Aorta (tissue), 5 donors: ENCODE results near the gene BZW2. TPM values are rescaled to one million over a fixed set of nuclear protein-coding genes. Genes with fewer than 3 reads are reported as not detected.
"Not testable (repeated sequence)": the region's sequence is repeated elsewhere in the genome, so short reads cannot be mapped to it uniquely, and the experiment has no call there.

Source experiments
- ATAC-seq: fragments of 200-7000 bp; cut with Tn5 transposase; one replicate; pipeline ENCODE4 v1.9.1; 2022; ENCODE audit warnings: moderate library complexity; ENCODE audit not compliant: low FRiP score
- DNase-seq, 2 donors: peaks; one replicate each; pipeline ENCODE4 v3.0.0-alpha.2; 2020
- H3K27ac ChIP-seq, 2 donors: one replicate each; pipeline ENCODE4 v1.5.1; 2013; ENCODE audit warnings: low read length in 2 of 2, mild to moderate bottlenecking in 2 of 2, moderate library complexity in 2 of 2, control low read depth in 1 of 2, inconsistent platforms in 1 of 2, low read depth in 1 of 2
- H3K27me3 ChIP-seq, 2 donors: one replicate each; pipeline ENCODE4 v1.6.1; 2013; ENCODE audit warnings: control low read depth in 1 of 2, low read length in 1 of 2, mild to moderate bottlenecking in 1 of 2, moderate library complexity in 1 of 2; ENCODE audit not compliant: insufficient read depth in 2 of 2, control insufficient read depth in 1 of 2
- H3K36me3 ChIP-seq, 2 donors: one replicate each; pipeline ENCODE4 v1.6.1; 2013; ENCODE audit warnings: control low read depth in 1 of 2, low read length in 1 of 2, mild to moderate bottlenecking in 1 of 2; ENCODE audit not compliant: insufficient read depth in 2 of 2, control insufficient read depth in 1 of 2
- H3K4me1 ChIP-seq, 2 donors: one replicate each; pipeline ENCODE4 v1.6.1; 2013; ENCODE audit warnings: low read length in 2 of 2, control low read depth in 1 of 2, mild to moderate bottlenecking in 1 of 2, moderate library complexity in 1 of 2; ENCODE audit not compliant: insufficient read depth in 2 of 2, control insufficient read depth in 1 of 2
- H3K4me3 ChIP-seq, 2 donors: one replicate each; pipeline ENCODE4 v1.5.1; 2013; ENCODE audit warnings: low read length in 2 of 2, control low read depth in 1 of 2, mild to moderate bottlenecking in 1 of 2
- H3K9me3 ChIP-seq: one replicate; pipeline ENCODE4 v1.6.1; 2013; ENCODE audit warnings: mild to moderate bottlenecking, low read length; ENCODE audit not compliant: control insufficient read depth
- WGBS, 2 donors: extraction: QIAGEN DNeasy Blood & Tissue Kit; methylation state at CpG; one replicate each; pipeline ENCODE4 v1.1.7; 2013; 5-methylcytosine and 5-hydroxymethylcytosine counted together
- intact Hi-C, 2 donors: fragments of 100-400 bp; cut with DNase I; formaldehyde crosslinking; loops; one replicate each; pipeline versions ENCODE4 v1.14.2 to v1.15.0; 2022
- polyA plus RNA-seq, 2 donors: library from polyadenylated mRNA; stranded (reverse); fragments of 200-250 nt; gene quantifications; one replicate each; pipeline ENCODE4 v1.2.3, GENCODE V29; 2013
- total RNA-seq, 2 donors: library from RNA; stranded (reverse); fragmentation: NEBNext Ultra II Directional; extraction: Animal tissue kit (Norgen Biotek cat#: 25700); gene quantifications; one replicate each; pipeline ENCODE4 v1.2.1, GENCODE V29; 2021
- donor health status: healthy with polysubstance abuse.
- donor health status: Bipolar disorder and iron deficiency.
- donor health status: DM: no; HTN: no; CAD: no.
- donor health status: DM: no; HTN: no; CAD: no.
- donor health status: DM: yes; HTN: yes; CAD: no.

The BZW2 gene
- total and polyA plus RNA-seq, 4 donors: 9.0 to 32.8 (median 22.8) TPM

GRCh38 chr7:16650266-16650665 is 4.3 kb downstream of the BZW2 start:
- ATAC-seq: no peak
- no peak overlapping the region for H3K27ac ChIP-seq
- intact Hi-C loops: no loop called here
- H3K4me1 ChIP-seq: peaks cover 0 to 2% of the 10 kb centered on the region in 2 donors
- H3K36me3 ChIP-seq: no peaks in the 10 kb centered on the region
- peaks cover 0 to 1% of the 10 kb centered on the region in 2 donors for H3K27me3 ChIP-seq
- no peak overlapping the region for H3K4me3 ChIP-seq
- no peak for DNase-seq
- H3K9me3 ChIP-seq: no peaks in the 10 kb centered on the region
- 94 to 96% methylated on average over 2 of the region's 2 CpGs for WGBS, 2 donors

- Histone ChIP-seq H3K36me3 (no peaks in the 10 kb centered on the region), H3K4me3 (no peak overlapping the region), H3K4me1 (peaks cover 0 to 2% of the 10 kb centered on the region in 2 donors), H3K27me3 (no peaks in the 10 kb centered on the region), H3K27ac (no peak overlapping the region), H3K9me3 (no peaks in the 10 kb centered on the region)
- WGBS, 2 donors: 85 to 91% methylated on average over 9 of the region's 9 CpGs
- no peak for DNase-seq
- no peak for ATAC-seq
- intact Hi-C loops: no loop called here
Measured at GRCh38 chr7:16651396-16652239, 5.6 kb downstream of the BZW2 start.

- no peak for DNase-seq
- H3K9me3 ChIP-seq: no peaks in the 10 kb centered on the region
- peaks cover 0 to 2% of the 10 kb centered on the region in 2 donors for H3K4me1 ChIP-seq
- no peak for ATAC-seq
- H3K36me3 ChIP-seq: no peaks in the 10 kb centered on the region
- no peak overlapping the region for H3K4me3 ChIP-seq
- H3K27ac ChIP-seq: no peak overlapping the region
- intact Hi-C loops: no loop called here
- 93 to 95% methylated on average over 7 of the region's 7 CpGs for WGBS, 2 donors
- H3K27me3 ChIP-seq: no peaks in the 10 kb centered on the region
Measured at GRCh38 chr7:16652240-16652583, 6.2 kb downstream of the BZW2 start.

- H3K9me3 ChIP-seq: no peaks in the 10 kb centered on the region
- ATAC-seq (no peak), DNase-seq (no peak)
- no peaks in the 10 kb centered on the region for H3K36me3 ChIP-seq
- H3K4me3 ChIP-seq: no peak overlapping the region
- H3K27me3 ChIP-seq: no peaks in the 10 kb centered on the region
- WGBS, 2 donors: 92 to 94% methylated on average over 2 of the region's 2 CpGs
- intact Hi-C loops: no loop called here
- H3K27ac ChIP-seq: no peak overlapping the region
- H3K4me1 ChIP-seq: no peaks in the 10 kb centered on the region
Measured at GRCh38 chr7:16652888-16653287, 6.9 kb downstream of the BZW2 start.

DNA sequence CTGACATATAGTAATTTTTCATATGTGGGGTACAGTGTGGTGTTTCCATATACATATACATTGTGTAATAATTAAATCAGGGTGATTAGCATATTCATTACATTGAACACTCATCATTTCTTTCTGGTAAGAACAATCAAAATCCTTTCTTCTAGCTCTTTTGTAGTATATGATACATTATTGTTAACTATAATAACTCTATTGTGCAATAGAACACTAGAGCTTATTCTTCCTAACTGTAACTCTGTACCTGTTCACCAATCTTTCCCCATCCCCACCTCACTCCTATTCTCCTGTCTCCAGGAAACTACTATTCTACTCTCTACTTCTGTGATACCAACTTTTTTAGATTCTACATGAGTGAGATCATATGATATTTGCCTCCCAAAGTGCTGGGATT is 9.4 kb downstream of the BZW2 start:
- H3K36me3 ChIP-seq: no peaks in the 10 kb centered on the region
- H3K27ac ChIP-seq: no peak overlapping the region
- H3K27me3 ChIP-seq: no peaks in the 10 kb centered on the region
- H3K4me1 ChIP-seq: no peaks in the 10 kb centered on the region
- intact Hi-C loops: no loop called here
- H3K4me3 ChIP-seq: no peak overlapping the region
- no peaks in the 10 kb centered on the region for H3K9me3 ChIP-seq
- no peak for ATAC-seq
- DNase-seq: no peak

- intact Hi-C loops: no loop called here
- Histone ChIP-seq H3K9me3 (no peaks in the 10 kb centered on the region), H3K4me3 (no peak overlapping the region), H3K36me3 (no peaks in the 10 kb centered on the region), H3K27ac (no peak overlapping the region), H3K27me3 (no peaks in the 10 kb centered on the region), H3K4me1 (no peaks in the 10 kb centered on the region)
- ATAC-seq: no peak
- 94 to 95% methylated on average over 1 of the region's 1 CpG for WGBS, 2 donors
- DNase-seq: no peak
Measured at GRCh38 chr7:16656141-16656540, 10.2 kb downstream of the BZW2 start.

- Histone ChIP-seq H3K36me3 (no peaks in the 10 kb centered on the region), H3K4me3 (no peak overlapping the region), H3K27me3 (no peaks in the 10 kb centered on the region), H3K4me1 (no peaks in the 10 kb centered on the region), H3K9me3 (no peaks in the 10 kb centered on the region), H3K27ac (no peak overlapping the region)
- ATAC-seq: no peak
- 81 to 88% methylated on average over 4 of the region's 4 CpGs for WGBS, 2 donors
- intact Hi-C loops: no loop called here
- no peak for DNase-seq
Measured at GRCh38 chr7:16657656-16658279, 11.8 kb downstream of the BZW2 start.

DNA sequence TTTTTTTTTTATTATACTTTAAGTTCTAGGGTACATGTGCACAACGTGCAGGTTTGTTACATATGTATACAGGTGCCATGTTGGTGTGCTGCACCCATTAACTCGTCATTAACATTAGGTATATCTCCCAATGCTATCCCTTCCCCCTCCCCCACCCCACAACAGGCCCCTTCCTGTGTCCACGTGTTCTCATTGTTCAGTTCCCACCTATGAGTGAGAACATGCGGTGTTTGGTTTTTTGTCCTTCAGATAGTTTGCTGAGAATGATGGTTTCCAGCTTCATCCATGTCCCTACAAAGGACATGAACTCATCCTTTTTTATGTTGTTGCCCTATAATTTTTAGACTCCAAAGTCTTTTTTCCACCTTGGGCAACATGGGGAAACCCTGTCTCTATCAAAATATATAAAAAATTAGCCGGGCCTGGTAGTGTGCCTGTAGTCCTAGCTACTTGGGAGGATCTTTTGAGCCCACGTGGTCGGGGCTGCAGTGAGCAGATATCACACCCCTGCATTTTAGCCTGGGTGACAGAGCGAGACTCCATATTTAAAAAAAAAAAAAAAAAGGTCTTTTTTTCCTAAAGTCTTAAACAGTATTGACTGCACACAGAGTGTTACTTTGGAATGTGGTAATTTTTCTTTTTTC is 14.0 kb downstream of the BZW2 start:
- H3K27ac ChIP-seq, intact Hi-C loops, H3K27me3 ChIP-seq, H3K9me3 ChIP-seq, DNase-seq, H3K4me3 ChIP-seq, ATAC-seq, H3K36me3 ChIP-seq, H3K4me1 ChIP-seq: not testable (repeated sequence)
- WGBS, 2 donors: 86 to 93% methylated on average over 8 of the region's 8 CpGs
